GM11168 (cell line): ENCODE data around the gene ANO9.

Experiments used
- in situ Hi-C: fragments of 300-500 bp; cut with MboI; formaldehyde crosslinking; loops from one replicate; pipeline ENCODE4 v1.12.0; 2022; ENCODE audit warnings: low sequenced_read_pairs; ENCODE audit not compliant: unreplicated experiment

The ANO9 gene

DNA sequence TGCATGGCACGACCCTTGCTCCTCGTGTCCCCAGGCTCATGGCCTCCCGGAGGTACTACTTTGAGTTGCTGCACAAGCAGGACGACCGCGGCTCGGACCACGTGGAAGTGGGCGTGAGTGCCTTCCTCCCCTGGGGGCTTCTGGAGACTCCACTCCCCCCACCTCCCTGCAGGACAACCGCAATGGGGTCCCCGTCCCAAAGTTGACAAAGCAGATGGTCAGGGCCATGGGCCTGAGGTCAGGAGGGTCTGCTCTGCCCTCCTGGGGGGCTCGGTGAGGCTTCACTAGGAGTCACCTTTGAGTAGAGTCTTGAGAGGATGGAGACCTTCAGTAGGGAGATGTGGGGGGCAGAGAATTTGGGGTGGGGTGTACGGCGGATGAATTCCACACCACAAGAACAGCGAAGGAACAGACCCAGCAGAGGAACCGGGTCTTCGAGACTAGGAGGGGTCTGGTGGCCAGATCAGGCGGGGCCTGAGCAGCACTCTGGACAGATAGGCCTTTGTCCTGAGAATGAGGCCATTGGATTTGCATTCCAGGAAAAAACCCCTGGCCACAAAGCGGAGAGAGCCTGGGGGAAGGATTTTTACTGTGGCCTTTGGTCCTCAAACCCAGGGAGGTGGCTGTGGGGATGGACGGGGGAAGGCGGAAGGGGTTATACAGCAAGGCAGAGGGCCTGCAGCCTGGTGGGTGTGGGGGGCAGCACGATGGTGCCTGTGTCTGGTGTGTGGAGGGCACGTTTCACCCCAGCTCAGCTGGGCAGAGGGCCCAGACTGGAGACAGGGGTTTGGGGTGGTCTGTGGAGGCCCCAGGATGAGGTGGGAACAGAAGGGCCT lies 67.9 kb downstream of the ANO9 start:
- in situ Hi-C loops: no loop called here

DNA sequence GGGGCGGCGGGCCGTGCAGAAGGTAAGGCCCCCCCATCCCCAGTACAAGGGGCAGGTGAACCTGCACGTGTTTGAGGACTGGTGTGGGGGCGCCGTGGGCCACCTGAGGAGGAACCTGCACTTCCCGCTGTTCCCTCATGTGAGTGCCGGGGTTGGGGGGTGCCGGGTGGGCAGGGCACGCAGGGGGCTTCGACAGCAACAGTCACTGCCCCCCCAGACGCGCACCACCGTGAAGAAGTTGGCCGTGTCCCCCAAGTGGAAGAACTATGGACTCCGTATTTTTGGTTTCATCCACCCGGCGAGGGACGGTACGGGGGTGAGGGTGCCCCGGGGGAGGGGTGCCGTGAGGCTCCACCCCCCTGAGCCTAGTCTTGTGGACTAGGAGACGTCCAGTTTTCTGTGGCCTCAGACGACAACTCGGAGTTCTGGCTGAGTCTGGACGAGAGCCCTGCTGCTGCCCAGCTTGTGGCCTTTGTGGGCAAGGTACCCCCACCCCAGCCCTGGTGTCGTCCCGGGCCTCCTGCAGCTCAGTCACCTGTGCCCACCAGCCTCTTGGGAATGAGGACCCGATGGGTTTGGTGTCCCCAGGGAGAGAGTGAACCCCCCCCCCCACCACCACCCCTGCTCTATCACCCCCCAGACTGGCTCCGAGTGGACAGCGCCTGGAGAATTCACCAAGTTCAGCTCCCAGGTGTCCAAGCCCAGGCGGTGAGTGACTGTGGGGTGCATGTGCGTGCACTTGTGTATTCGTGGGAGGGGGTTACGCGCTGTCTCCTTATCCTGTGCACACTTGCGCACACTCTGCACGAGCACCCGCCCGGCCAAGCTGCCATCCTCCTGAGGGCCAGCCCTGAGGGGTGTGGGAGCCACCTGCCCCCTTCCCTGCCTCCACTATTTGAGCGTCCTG lies 68.7 kb downstream of the ANO9 start:
- in situ Hi-C loops: no loop called here

DNA sequence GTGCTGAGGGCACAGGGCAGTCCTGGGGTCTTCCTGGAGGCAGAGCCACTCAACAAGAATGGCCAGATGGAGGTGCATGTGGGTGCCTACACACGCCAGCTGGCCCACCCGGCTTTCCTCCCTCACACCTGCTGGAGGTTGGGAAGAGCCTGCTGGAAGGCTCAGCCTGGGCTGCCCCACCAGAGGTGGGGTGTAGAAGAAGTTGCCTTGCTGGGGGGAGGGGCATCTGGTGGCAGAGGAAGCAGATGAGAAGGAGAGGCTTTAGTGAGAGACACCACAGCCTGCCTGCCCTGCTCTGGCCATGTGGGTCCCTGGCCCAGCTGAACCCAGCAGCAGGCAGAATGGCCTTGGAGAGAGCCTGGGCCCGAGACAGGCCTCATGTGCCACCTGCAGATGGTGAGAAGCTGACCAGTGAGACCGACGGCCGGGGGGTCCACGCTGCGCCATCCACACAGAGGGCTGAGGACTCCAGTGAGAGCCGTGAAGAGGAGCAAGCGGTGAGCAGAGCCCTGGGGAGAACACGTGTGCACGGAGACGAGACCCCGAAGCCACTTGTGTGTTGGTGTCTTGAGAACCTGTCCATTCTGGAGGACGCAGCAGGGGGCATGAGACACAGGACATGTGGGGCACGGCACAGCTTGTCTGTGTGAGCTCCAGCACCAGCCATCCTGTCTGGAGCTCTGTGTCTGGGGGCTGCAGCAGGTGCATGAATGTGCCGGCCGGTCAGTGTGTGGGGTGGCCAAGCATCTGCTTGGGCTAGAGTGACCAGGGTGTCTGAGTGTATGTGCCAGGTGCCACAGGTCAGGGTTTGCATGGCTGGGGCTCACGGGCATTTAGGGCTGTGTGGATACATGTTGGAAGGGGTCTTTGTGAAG lies 69.9 kb downstream of the ANO9 start:
- in situ Hi-C loops: no loop called here

DNA sequence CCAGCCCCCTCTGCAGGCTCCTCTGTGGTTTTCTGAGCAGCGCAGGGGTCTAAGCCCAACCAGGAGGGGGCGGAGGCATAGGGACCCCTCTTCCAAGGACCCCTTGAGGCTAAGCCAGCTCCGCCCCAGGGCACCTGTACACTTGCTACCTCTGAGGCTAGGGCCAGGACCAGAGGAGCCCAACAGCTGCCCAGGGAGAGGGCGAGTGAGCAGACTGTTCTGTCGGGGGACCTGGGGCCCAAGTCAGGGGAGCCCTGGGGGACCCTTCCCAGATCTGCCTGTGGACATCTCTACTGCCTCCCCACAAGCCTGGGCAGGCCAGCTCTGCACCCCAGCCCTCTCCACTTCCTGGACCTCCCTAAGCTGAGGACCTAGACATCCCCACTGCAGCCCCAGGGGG lies 70.8 kb downstream of the ANO9 start:
- in situ Hi-C loops: no loop called here

DNA sequence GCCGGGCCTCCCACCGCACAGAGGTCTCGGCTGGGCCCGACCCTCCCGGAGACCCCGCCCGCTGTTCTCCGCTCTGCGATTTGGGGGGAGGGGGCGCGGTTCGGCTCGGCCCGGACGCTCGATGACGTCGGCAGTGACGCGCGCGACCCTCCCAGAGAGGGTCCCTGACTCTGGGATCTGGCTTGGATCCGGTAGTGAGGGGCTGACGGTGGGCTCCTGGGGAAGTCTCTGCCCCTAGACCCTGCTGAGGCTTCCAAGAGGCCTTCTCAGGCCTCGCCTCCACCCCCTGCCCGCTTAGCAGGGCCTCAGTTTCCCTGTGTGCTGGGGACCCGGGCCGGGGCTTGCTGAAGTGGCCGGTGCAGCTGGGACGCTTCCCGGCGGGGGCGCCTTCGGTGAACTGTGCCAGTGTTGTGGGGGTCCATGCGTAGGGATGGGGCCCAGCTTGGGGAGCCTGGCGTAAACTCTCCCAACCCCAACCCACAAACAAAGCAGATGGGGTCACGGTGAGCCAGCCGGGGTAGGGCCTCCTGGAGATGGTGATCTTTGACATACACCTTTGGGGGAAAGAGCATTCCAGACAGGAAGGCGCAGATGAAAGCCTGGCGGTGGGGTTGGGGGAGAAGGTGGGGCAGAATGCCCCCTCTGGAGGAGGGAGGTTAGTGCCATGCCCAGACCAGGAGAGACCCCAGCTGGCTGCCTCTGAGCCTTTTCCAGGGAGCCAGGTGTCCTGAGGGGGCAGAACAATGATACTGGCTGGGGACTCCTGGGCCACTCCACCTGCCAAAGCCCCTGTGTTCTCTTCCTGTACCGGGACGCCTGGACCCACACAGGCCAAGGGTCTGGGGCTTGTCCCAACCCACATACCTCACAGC lies 71.5 kb downstream of the ANO9 start:
- in situ Hi-C loops: no loop called here

DNA sequence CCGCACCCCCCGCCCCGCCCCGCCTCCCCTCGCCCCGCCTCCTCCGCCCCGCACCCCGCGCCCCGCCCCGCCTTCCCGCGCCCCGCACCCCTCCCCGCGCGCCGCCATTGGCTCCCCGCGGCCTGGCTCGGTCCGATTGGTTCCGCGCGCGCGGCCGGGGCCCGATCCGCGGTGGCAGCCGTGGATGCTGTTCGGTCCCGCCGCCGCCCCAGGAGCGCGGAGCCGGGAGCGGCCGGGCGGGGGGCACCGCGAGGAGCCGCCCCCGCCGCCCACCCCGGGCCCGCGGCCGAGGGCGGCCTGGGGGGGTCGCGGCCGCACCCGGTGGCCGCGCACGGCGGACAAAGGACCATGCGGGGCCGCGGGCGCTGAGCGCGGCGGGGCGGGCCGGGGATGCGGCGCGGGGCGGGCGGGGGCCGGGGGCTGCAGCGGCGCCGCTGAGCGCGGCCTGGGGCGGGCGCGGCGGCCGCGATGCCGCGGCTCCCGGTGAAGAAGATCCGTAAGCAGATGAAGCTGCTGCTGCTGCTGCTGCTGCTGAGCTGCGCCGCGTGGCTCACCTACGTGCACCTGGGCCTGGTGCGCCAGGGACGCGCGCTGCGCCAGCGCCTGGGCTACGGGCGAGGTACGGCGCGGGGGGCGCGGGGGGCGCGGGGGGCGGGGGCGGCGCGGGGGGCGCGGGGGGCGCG lies 72.3 kb downstream of the ANO9 start, which contains the start of gene B4GALNT4:
Gene B4GALNT4 (plus strand): TSS at position 164 of the 683 bp plus-strand sequence. CDS start 305 bp downstream, at position 469.
- in situ Hi-C loops: no loop called here

DNA sequence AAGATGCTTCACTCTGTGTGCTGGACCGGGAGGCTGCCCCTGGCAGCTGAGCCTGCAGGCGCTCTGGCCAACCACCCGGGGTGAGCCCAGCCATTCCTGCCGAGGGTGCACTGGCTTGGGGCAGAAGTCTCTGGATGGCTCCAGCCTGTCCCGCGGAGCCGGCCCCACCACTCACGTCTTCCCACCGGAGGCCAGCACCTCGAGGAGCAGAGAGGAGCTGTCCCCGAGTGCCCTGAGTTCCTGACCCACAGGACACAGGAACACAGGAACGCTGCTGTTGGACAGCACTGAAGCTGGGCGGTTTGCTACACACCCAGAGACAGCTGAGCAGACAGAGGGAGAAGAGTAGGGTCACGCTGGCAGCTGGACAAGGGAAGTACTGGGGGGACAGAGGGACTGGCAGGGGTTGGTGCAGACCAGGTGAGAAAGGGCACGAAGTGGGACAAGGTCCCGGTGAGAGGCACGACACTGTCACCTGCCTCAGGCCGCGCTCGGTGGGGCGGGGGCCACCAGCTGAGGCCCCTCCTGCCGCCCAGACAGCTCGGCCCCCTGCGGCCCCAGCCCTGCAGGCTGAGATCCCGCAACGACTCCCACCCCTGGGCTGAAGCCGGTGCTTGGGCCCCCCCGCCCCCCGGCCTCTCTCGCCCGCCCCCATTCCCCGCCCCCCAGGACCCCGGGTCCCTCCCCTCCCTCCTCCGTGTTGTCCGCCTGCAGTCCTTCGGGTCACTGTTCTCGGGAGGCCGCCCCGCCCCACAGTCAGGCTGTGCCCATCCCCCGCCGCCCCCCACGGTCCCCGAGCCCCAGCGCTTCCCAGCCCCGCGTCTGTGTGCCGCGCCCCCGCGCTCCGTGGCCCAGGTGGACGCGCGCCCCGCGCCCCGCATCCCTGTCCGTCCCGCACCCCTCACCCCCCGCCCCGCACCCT lies 73.1 kb downstream of the ANO9 start:
- in situ Hi-C loops: no loop called here

DNA sequence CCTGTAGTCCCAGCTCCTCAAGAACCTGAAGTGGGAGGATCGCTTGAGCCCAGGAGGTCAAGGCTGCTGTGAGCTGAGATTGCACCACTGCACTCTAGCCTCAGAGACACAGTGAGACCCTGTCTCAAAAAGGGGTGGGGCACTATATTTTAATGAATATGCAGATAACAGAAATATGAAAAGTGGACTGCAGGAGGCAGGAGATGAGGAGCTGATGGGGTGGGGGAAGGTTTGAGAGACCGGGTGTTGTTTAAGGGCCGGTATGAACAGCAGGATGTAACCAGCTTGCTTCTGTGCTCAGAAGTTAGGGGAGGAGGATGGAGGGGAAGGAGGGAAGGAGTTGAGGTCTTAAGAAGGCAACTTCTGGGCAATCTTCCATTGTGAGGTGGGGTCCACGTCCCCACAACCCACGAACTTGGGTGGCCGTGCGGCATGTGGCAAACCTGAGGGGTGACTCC lies 73.8 kb downstream of the ANO9 start:
- in situ Hi-C loops: no loop called here
